SHP77 (cell line): Measurements from ENCODE around the gene ARID1B.

Experiments used
- DNase-seq, 2 experiments: peaks; one replicate each; lab custom pipeline; 2025; lab: John Stamatoyannopoulos, UW

The ARID1B gene

GRCh38 chr6:156825475-156825874 lies 48.3 kb downstream of the ARID1B start:
- DNase-seq, result no peak

GRCh38 chr6:156826290-156826955 lies 49.2 kb downstream of the ARID1B start:
- no peak for DNase-seq

DNA sequence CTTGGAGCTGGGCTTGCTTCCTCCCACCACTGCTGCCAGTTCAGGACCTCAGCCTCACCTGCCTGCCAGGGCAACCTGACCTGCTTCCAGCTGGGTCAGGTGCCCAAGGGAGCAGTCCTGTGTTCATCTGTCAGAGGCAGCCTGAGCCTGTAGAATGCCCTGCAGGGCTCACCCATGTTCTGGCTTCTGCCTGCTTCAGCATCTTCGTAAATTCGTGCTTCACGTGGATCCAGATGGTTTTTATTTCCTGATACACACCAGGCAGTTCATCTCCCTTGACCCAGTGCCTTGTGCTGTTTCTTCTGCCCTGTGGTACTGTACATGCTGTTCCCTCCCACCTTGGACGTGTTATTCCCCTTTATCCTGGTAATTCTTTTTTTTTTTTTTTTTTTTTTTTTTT lies 50.2 kb downstream of the ARID1B start:
- DNase-seq, result no peak

DNA sequence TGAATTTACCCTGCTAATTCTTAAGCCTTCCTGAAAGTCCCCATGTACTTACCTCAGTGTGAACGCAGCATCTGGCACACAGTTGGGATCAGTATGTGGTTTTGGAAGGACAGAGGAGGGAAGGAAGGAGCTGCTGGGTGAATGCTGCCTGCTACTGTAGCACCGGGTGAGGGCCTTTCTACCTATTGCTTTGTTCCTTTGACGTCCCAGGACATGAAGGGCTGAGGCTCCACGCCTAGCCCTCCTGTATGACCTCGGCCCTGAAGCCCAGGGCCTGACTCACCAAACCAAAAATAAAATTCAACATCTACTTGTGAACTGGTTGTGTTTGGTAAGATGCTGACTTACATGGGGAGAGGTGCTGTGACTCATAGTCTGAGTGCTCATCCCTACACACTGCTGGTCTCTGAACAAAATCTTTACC lies 51.1 kb downstream of the ARID1B start:
- no peak for DNase-seq

GRCh38 chr6:156830126-156830525 lies 52.9 kb downstream of the ARID1B start:
- no peak for DNase-seq

GRCh38 chr6:156832231-156832647 lies 55.1 kb downstream of the ARID1B start:
- DNase-seq, result peak; percentile 53 to 65

DNA sequence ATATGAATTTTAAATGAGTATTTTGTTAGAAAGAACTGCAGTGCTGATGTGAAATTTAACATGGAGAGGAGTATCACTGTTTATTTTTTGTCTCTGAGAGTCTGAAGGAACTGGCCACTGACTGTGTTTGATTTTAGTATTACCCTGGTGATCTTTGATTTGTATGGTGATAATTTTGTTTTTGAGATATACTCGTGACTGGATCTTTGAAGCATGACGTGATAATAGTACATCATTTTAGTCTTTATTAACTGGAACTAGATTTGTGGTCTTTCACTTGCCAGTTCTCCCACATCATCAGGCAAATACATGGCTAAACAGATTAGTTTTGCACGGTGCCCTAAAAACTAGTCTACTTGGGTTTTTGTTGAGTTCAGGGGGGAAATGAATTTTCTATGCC lies 55.5 kb downstream of the ARID1B start:
- no peak for DNase-seq

DNA sequence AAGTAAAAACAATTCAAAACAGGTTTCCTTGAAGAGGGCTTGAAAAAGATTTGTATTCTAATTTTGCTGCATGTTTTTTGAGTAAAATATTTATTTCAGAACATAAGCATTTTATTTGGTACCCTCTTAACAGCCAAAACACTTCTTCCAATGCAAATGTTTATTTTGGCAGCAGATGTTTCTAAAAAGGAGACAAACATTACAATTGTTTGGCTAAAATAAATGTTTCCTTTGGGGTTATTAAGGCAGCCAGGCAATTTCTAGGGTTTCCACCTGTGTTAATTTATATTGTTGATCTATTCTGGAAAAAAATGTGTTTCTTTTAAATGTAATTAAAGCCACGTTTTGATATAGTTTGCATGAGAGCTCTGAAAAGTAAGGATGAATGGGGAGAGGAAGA lies 56.6 kb downstream of the ARID1B start:
- DNase-seq, result peak in 1 of 2 experiments; percentile 19

DNA sequence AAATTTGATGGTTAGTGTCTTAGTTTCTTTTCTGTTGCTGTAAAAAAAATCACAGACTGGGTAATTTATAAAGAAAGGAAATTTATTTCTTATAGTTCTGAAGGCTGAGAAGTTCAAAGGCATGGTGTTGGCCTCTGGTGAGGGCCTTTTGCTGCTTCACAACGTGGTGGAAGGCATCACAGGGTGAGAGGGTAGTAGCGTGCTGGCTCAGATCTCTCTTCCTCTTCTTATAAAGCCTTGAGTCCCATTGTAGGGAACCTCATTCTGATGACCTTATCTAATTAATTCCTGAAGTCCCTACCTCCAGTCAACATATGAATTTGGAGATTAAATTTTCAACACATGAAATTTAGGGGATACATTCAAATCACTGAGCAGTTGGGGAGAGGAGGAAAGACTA lies 62.0 kb downstream of the ARID1B start:
- DNase-seq, result no peak

DNA sequence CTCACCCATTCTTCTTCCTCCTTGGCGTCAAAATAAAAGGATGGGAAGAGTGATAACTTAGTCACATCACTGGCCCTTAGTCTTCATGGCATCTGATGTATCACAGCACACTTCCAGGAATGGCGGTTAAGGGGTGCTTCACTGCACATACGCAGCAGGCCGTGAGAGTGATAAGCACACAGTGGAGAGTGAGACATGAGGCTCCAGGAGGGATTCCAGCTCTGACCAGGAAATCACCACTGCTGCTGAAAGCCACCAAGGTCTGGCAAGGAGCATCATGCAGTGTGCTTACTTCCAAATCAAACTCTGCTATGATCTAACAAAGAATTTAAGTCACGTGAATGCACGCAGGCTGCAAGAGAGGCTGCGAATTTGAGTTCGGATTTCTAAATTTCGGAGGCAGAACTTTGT lies 62.4 kb downstream of the ARID1B start:
- DNase-seq, result no peak

GRCh38 chr6:156840136-156840535 lies 63.0 kb downstream of the ARID1B start:
- DNase-seq, result no peak

DNA sequence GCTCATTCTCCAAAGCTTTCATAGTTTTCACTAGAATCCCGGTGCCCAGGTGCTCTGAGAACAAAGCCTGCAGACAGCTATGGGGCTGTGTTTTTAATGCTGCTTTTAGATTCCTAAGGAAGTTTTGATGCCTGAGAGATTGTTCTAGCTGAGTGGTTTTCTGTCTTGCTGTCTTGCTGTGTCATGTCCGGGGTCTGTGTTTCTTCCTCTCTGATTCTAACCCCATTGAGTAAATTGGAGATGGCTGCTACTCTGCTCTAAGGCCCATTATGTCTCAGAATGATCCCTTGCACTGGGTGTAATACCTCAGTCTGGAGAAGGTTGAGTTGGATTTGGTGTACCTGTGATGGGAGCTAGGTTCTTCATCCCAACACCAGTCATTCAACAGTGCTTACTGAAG lies 63.4 kb downstream of the ARID1B start:
- no peak for DNase-seq

DNA sequence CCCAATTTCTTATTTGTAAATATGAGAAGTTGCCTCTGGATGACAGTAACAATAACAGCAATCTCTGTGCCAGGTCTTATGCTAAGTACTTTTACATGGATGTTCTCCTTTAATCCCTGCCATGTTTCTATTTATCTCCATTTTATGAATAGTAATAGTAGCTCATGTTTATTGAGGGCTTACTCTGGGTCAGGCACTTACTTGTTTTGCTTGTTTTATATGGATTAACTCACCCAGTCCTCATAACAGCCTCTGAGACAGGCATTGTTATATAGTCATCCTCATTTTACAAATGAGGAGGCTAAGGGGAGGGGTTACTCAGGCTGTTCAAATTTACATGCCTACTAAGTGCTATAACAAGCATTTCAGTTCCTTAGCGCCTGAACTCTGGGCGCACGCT lies 64.3 kb downstream of the ARID1B start:
- DNase-seq, result no peak

GRCh38 chr6:156842598-156843250 lies 65.5 kb downstream of the ARID1B start:
- DNase-seq, result no peak

DNA sequence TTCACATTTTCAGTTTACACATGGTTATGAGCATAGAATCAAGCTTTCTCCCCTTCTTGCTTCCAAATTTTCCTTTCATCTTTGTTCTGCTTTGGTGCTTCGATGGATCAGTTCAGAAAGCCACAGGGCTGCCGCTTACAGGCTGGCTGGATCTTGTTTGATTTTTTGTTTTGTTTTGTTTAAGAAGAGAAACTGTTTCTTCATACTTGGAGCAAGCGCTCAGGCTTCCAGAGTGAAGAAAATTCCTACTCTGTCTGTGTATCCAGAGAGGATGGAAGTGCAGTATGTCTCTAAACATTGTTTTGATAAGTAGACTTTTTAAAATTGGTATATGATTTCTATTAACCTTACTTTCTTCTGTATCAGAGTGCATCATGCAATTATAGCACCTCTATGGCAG lies 66.9 kb downstream of the ARID1B start:
- DNase-seq, result no peak

DNA sequence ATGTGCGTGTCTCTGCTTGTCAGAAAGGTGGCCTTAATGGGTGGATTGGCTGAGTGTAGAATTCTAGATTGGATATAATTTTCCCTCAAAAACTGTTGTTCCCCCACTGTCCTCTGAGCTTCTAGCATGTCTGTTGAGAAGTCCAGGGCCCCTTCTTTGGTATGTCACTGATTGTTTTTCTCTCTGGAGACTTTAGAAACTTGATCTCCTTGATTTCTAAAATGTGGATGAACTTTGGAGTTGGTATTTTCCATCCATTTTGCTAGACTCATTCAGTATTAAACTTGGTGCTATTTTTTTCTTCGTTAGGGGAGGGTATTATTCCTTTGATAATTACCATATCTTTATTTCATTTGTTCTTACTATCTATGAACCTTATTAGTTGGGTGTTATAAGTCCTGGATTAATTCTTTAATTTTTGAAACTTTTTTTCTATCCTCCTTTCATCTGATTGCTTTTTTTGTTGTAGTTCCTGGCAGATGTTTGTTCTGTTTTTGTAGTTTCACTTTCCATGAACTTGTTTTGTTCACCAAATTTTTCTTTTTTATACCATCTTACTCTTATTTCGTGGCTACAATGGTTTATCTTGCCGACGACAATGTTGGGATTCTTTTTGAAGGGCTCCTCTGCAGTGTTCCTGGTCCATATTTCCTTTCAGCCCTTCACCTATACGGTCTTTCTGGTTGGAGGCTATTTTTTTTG lies 68.4 kb downstream of the ARID1B start:
- no peak for DNase-seq

DNA sequence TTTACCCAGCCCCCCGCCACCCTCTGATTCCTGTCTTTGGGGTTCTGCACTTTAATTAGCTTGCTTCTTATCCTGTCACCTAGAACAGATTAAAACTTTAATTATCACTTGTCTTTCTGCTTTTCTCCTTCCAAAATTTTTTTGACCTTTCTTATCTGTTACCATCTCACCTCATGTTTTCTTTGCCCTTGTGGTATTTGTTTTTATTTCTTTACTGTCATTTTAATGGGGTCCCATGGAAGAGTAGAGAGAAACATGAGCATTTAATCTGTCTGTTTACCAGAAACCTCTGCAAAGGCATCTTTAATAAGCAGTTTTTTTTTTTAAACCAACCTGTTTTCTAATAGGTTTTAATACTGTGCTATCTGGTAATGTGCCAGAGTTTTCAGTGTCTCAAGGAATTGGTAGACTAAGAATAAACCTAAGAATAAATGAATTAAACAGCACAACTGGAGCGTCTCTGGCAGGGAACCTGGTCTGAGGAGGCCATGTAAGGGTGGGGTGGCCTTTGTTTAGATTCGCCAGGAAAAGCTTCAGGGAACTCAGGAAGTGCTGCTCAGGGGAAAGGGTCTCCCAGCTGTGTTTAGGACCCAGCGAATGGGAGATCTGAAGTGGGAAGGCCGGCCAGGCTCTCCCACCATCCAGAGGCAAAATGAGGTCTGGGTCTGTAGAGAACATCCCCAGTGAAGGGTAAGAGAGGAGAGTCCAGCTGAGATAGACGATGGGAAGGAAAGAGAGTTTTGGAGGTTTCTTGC lies 69.8 kb downstream of the ARID1B start:
- DNase-seq, result no peak

DNA sequence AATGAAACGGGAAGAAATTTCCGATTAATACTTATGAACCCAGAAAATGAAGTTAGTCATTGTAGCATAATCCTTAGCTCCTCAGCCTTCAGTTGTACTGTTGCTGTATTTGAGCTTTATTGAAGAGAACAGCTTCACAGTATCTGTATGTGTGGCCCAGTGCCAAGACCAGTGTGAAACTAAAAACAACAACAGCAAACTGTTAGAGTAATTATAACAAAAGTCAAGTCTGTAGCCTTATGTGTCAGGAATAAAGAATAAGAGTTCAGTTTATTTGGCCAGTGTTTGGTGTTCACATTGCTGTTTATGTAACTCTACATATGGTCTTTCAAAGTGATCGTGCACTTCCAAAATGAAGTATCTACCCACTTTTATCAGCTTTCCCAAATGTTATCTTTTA lies 70.9 kb downstream of the ARID1B start:
- DNase-seq, result no peak

GRCh38 chr6:156848533-156848932 lies 71.4 kb downstream of the ARID1B start:
- DNase-seq, result peak; percentile 29 to 46

- no peak for DNase-seq
These were observed 72.6 kb downstream of the ARID1B start for GRCh38 chr6:156849806-156850205.

DNA sequence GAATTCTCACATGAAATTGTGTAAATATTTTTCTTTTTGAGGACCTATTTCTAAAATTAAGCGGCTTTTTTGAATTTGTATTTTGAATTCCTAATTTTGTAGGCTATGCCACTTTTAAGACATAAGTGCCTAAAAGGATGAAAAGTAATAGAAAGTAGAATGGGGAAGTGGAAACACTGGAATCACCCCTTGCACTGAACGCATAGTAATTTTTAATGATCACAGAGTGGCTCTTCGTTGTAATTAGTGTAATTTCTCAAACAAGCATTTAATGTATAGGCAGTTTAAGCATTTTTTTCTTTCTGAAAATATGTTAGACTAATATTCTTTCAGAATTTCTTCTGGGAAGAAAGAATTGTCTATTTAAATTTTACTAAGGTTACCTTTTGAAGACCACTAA lies 73.2 kb downstream of the ARID1B start:
- DNase-seq, result no peak

DNA sequence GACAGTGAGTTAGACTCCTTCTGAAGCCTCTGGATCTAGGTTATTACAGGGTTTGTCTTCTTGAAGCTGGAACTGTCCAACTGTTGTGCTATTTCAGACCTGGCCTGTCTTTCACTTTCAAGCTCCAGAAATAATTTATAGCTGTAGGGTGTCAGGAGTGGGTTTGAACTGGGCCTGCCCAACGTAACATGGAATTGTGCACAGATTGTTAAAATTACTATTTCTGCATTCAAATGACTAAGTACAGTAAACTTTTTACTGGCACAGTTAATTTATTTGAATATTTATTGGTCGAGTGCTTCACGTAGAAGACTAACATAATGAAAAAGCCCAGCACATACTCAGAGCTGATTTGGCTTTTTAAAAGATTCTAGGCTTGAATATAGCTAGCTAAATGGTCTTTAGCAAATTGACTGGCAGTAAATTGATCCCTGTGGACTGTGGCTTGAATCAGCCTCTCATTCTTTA lies 74.3 kb downstream of the ARID1B start:
- DNase-seq, result no peak
